Measurements from ENCODE around the gene TNFAIP1. TPM values are rescaled to one million over a fixed set of nuclear protein-coding genes. Genes with fewer than 3 reads are reported as not detected.

Gene TNFAIP1
- total RNA-seq, 3 donors from 2014 or later (not counting 1 experiment from before 2014, with no cell fraction given): 10.5 to 15.7 (median 14.6) TPM

DNA sequence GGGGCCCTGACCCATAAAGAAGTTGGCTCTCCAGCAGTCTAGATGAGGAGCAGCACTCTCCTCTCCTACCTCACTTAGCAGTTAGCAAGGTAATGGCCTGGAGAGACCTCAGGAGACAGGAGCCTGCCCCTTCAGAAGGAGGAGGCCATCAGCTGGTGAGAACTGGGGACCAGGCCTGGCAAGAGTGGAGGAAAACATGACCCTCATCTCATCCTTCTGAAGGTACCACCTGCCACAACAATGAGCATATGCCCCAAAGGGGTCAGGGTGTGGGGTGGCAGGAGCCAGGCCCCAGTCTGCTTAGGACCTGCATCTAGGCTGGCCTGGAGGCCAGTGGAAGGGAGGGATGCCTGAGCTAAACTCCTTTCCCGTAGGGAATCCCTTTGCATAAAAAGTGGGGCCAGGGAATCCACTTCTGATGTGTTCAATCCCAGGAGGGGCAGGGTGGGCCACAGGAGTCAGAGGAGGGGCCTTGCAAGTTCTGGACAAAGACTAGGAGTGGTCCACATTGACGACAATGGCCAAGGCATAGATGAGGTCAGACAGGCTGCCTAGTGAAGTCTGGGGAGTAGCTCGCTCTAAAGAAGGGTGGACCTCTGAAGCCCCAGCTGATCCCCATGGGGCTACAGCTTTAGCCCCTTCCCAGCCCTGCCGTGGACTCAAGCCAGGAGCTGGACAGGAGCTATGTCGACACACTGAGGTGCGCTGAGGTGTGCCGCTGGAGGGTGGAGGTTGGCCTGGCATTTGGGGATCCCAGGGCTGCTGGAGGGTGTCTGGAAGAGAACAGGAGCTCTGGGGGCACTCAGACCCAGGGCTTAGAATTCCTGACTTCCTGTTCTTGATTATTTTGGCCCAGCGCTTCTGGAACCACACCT, 28.5 kb downstream of the TNFAIP1 start:
- intact Hi-C loops (cut with micrococcal nuclease): no loop called here
- H3K4me3 ChIP-seq (ENCODE audit: low read length): no peak overlapping the region
- ATAC-seq (no peak), DNase-seq (no peak)
- H3K27ac ChIP-seq (ENCODE audit: low read length): no peak overlapping the region
- H3K27me3 ChIP-seq (ENCODE audit: control insufficient read depth, insufficient read depth, low read length): no peaks in the 10 kb centered on the region
- H3K9me3 ChIP-seq (ENCODE audit: control insufficient read depth, insufficient read depth, low read length): no peaks in the 10 kb centered on the region
- Mint-ChIP-seq H3K27me3 (ENCODE audit: low read depth in 2 of 2) (no peaks in the 10 kb centered on the region), H3K36me3 (no peaks in the 10 kb centered on the region), H3K4me3 (no peak overlapping the region), H3K27ac (no peak overlapping the region), H3K4me1 (no peaks in the 10 kb centered on the region), H3K9me3 (no peaks in the 10 kb centered on the region)
- WGBS (ENCODE audit: insufficient coverage): 95% methylated on average over 8 of the region's 8 CpGs
- H3K4me1 ChIP-seq (ENCODE audit: control insufficient read depth, insufficient read depth, low read length): no peaks in the 10 kb centered on the region
- TF ChIP-seq, protein P1, sequence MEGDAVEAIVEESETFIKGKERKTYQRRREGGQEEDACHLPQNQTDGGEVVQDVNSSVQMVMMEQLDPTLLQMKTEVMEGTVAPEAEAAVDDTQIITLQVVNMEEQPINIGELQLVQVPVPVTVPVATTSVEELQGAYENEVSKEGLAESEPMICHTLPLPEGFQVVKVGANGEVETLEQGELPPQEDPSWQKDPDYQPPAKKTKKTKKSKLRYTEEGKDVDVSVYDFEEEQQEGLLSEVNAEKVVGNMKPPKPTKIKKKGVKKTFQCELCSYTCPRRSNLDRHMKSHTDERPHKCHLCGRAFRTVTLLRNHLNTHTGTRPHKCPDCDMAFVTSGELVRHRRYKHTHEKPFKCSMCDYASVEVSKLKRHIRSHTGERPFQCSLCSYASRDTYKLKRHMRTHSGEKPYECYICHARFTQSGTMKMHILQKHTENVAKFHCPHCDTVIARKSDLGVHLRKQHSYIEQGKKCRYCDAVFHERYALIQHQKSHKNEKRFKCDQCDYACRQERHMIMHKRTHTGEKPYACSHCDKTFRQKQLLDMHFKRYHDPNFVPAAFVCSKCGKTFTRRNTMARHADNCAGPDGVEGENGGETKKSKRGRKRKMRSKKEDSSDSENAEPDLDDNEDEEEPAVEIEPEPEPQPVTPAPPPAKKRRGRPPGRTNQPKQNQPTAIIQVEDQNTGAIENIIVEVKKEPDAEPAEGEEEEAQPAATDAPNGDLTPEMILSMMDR (IDR thresholded peaks at IDR 0.05): no peak
- peaks cover 37% of the 10 kb centered on the region for H3K36me3 ChIP-seq (ENCODE audit: control insufficient read depth, insufficient read depth, low read length)

- Histone ChIP-seq H3K9me3 (ENCODE audit: control insufficient read depth, insufficient read depth, low read length) (no peaks in the 10 kb centered on the region), H3K4me3 (ENCODE audit: low read length) (no peak within 1 kb of the TSS), H3K4me1 (ENCODE audit: control insufficient read depth, insufficient read depth, low read length) (no peaks in the 10 kb centered on the region), H3K27ac (ENCODE audit: low read length) (no peak within 1 kb of the TSS), H3K27me3 (ENCODE audit: control insufficient read depth, insufficient read depth, low read length) (no peaks in the 10 kb centered on the region), H3K36me3 (ENCODE audit: control insufficient read depth, insufficient read depth, low read length) (peaks cover 33% of the 10 kb centered on the region)
- no peak within 1 kb of the TSS for H3K27ac Mint-ChIP-seq
- no peak for ATAC-seq
- H3K4me1 Mint-ChIP-seq: no peaks in the 10 kb centered on the region
- no peaks in the 10 kb centered on the region for H3K36me3 Mint-ChIP-seq
- H3K9me3 Mint-ChIP-seq: no peaks in the 10 kb centered on the region
- TF ChIP-seq, protein P1 (IDR thresholded peaks at IDR 0.05): no peak
- H3K4me3 Mint-ChIP-seq: no peak within 1 kb of the TSS
- no peak for DNase-seq
- intact Hi-C loops (cut with micrococcal nuclease): no loop called here
- H3K27me3 Mint-ChIP-seq (ENCODE audit: low read depth in 2 of 2): no peaks in the 10 kb centered on the region
- WGBS (ENCODE audit: insufficient coverage): 94% methylated on average over 13 of the region's 13 CpGs
These were observed 29.3 kb downstream of the TNFAIP1 start, which contains the start of gene SEBOX for GRCh38 chr17:28364665-28365363. SEBOX (minus strand) TSS chr17:28365199; CDS start chr17:28365151, 48 bp downstream.

GRCh38 chr17:28365487-28365886, 29.9 kb downstream of the TNFAIP1 start:
- WGBS (ENCODE audit: insufficient coverage): 97% methylated on average over 3 of the region's 3 CpGs
- H3K27me3 ChIP-seq (ENCODE audit: control insufficient read depth, insufficient read depth, low read length): no peaks in the 10 kb centered on the region
- Mint-ChIP-seq H3K4me3 (no peak overlapping the region), H3K27me3 (ENCODE audit: low read depth in 2 of 2) (no peaks in the 10 kb centered on the region), H3K4me1 (no peaks in the 10 kb centered on the region), H3K9me3 (no peaks in the 10 kb centered on the region), H3K36me3 (no peaks in the 10 kb centered on the region), H3K27ac (no peak overlapping the region)
- no peak overlapping the region for H3K27ac ChIP-seq (ENCODE audit: low read length)
- intact Hi-C loops (cut with micrococcal nuclease): no loop called here
- no peaks in the 10 kb centered on the region for H3K4me1 ChIP-seq (ENCODE audit: control insufficient read depth, insufficient read depth, low read length)
- TF ChIP-seq, protein P1 (IDR thresholded peaks at IDR 0.05): no peak
- no peak for DNase-seq
- H3K36me3 ChIP-seq (ENCODE audit: control insufficient read depth, insufficient read depth, low read length): peaks cover 27% of the 10 kb centered on the region
- no peak overlapping the region for H3K4me3 ChIP-seq (ENCODE audit: low read length)
- no peak for ATAC-seq
- H3K9me3 ChIP-seq (ENCODE audit: control insufficient read depth, insufficient read depth, low read length): no peaks in the 10 kb centered on the region
